HepG2 (cell line): Measurements from ENCODE around the gene OTOG.

Source experiments
- ARNT ChIP-seq: fragments of 450-650 bp; IDR thresholded peaks from 2 replicates; pipeline ENCODE4 v1.6.1; 2017
- CEBPG ChIP-seq: IDR thresholded peaks from 2 replicates; pipeline ENCODE4 v1.6.1; 2016
- KLF13 ChIP-seq: sonication (generic); formaldehyde crosslinking; IDR thresholded peaks from 2 replicates; pipeline ENCODE4 v1.4.0; 2020; ENCODE audit warnings: mild to moderate bottlenecking, missing genetic modification reagents
- RAD21 ChIP-seq: fragments of 450-650 bp; formaldehyde crosslinking; IDR thresholded peaks from 2 replicates; pipeline ENCODE4 v1.5.0; 2020; ENCODE audit warnings: mild to moderate bottlenecking
- ZNF512 ChIP-seq: sonication (generic); formaldehyde crosslinking; IDR thresholded peaks from 2 replicates; pipeline ENCODE4 v1.4.0; 2020; ENCODE audit warnings: mild to moderate bottlenecking, missing genetic modification reagents

- no peak for TF ChIP-seq ARNT
- no peak for TF ChIP-seq CEBPG
- TF ChIP-seq ZNF512 (CRISPR knock-in tag), result no peak
- no peak for TF ChIP-seq KLF13 (CRISPR knock-in tag)
- TF ChIP-seq RAD21 (CRISPR knock-in tag), result peak; percentile 74
Measured at GRCh38 chr11:17528181-17528691, 18.8 kb upstream of the OTOG start.
